Left ventricle myocardium inferior (tissue), 1 donor: ENCODE data around the gene SORCS2. TPM values are rescaled to one million over a fixed set of nuclear protein-coding genes. Genes with fewer than 3 reads are reported as not detected.

Source experiments
- DNase-seq: peaks from one replicate; pipeline ENCODE4 v3.0.0-alpha.2; 2020
- H3K27ac ChIP-seq: fragments of 200-600 bp; replicated peaks from 2 replicates; pipeline ENCODE4 v1.8.0; 2021
- H3K27me3 ChIP-seq: fragments of 200-600 bp; 2 replicates; pipeline ENCODE4 v1.8.0; 2021; ENCODE audit warnings: low read depth
- H3K36me3 ChIP-seq: fragments of 200-600 bp; 2 replicates; pipeline ENCODE4 v1.8.0; 2021
- H3K4me1 ChIP-seq: fragments of 200-600 bp; 2 replicates; pipeline ENCODE4 v1.8.0; 2021
- H3K4me3 ChIP-seq: fragments of 200-600 bp; 2 replicates; pipeline ENCODE4 v1.8.0; 2021; ENCODE audit warnings: mild to moderate bottlenecking, moderate library complexity
- H3K9me3 ChIP-seq: fragments of 200-600 bp; replicated peaks from 2 replicates; pipeline ENCODE4 v1.8.0; 2021
- CTCF ChIP-seq: fragments of 200-600 bp; IDR thresholded peaks from 2 replicates; pipeline ENCODE4 v1.8.0; 2021; ENCODE audit warnings: antibody characterized with exemption, mild to moderate bottlenecking, borderline replicate concordance
- intact Hi-C: fragments of 100-400 bp; cut with micrococcal nuclease; formaldehyde crosslinking; loops from one replicate; pipeline ENCODE4 v1.11.0; 2022
- total RNA-seq: library from RNA; stranded (reverse); fragmentation: NEBNext Ultra II Directional; extraction: Animal tissue kit (Norgen Biotek cat#: 25700); gene quantifications from one replicate; pipeline ENCODE4 v1.2.1, GENCODE V29; 2021
- donor health status: DM: no; HTN: yes; CAD: no; lungs with severe emphysema.

Gene SORCS2
- total RNA-seq, 1 donor from 2014 or later: 1.2 TPM

DNA sequence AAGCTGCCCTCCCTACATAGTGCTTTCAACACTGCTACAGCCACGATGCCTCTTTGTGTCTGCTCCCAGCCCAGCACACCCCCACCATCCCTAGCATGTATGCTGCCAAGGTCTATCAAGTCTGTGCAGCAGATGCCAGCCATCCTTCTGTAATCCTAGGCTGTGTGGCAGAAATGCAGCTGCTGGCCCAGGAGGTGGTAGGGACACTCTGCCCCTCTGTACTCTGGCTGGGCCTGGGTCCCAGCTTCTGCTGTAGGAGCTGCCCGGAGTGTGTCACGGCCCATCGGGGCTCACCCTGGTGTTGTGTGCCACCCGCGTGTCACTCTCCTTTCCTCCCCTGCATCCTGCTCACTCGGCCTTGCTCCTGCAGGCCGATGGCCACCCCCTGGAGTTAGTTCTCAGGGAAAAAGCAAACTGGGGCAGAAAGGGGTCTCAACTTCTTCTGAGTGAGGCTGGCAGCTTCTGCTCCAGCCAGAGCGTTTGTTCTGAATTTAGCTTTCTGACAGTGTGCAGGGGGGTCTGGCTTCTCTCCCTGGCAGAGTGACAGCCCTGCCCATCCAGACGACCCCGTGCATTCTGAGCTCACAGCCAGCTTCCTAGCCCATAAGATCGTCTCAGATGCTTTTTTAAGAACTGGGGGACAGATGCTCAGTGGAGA lies 219.7 kb downstream of the SORCS2 start:
- H3K27ac ChIP-seq: no peak overlapping the region
- intact Hi-C loops: no loop called here
- TF ChIP-seq CTCF: no peak
- no peak overlapping the region for H3K4me3 ChIP-seq
- peaks cover 24% of the 10 kb centered on the region for H3K27me3 ChIP-seq
- DNase-seq: peak; percentile 6
- H3K9me3 ChIP-seq: peaks cover 25% of the 10 kb centered on the region
- H3K36me3 ChIP-seq: no peaks in the 10 kb centered on the region
- no peaks in the 10 kb centered on the region for H3K4me1 ChIP-seq

- TF ChIP-seq CTCF: no peak
- no peaks in the 10 kb centered on the region for H3K36me3 ChIP-seq
- H3K27me3 ChIP-seq: peaks cover 24% of the 10 kb centered on the region
- H3K9me3 ChIP-seq: peaks cover 20% of the 10 kb centered on the region
- peak; percentile 2 for DNase-seq
- H3K4me3 ChIP-seq: no peak overlapping the region
- intact Hi-C loops: no loop called here
- H3K27ac ChIP-seq: no peak overlapping the region
- no peaks in the 10 kb centered on the region for H3K4me1 ChIP-seq
These were observed 220.2 kb downstream of the SORCS2 start for GRCh38 chr4:7412554-7412912.

DNA sequence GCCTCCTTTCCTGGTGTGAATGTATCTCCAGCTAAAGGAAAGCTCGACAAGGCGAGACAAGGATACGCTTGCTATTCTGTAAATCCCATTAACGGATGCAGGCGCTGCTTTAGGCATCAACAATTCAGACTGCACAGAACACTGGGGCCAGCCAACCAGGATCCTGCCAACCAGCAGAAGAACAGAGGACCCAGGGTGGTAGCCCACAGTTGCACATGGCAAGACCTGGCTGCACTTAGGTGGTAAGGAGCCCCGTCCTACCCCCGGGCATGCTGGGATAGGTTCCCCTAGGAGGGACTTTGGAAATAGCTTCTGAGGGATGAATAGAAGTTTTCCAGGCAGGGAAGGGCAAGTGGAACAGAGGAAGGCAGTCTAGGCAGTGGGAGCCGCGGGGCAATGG lies 221.7 kb downstream of the SORCS2 start:
- no peak for TF ChIP-seq CTCF
- H3K27me3 ChIP-seq: peaks cover 27% of the 10 kb centered on the region
- H3K4me3 ChIP-seq: no peak overlapping the region
- DNase-seq: peak; percentile 5
- H3K4me1 ChIP-seq: no peaks in the 10 kb centered on the region
- intact Hi-C loops: no loop called here
- H3K36me3 ChIP-seq: no peaks in the 10 kb centered on the region
- H3K27ac ChIP-seq: no peak overlapping the region
- H3K9me3 ChIP-seq: peaks cover 5% of the 10 kb centered on the region

DNA sequence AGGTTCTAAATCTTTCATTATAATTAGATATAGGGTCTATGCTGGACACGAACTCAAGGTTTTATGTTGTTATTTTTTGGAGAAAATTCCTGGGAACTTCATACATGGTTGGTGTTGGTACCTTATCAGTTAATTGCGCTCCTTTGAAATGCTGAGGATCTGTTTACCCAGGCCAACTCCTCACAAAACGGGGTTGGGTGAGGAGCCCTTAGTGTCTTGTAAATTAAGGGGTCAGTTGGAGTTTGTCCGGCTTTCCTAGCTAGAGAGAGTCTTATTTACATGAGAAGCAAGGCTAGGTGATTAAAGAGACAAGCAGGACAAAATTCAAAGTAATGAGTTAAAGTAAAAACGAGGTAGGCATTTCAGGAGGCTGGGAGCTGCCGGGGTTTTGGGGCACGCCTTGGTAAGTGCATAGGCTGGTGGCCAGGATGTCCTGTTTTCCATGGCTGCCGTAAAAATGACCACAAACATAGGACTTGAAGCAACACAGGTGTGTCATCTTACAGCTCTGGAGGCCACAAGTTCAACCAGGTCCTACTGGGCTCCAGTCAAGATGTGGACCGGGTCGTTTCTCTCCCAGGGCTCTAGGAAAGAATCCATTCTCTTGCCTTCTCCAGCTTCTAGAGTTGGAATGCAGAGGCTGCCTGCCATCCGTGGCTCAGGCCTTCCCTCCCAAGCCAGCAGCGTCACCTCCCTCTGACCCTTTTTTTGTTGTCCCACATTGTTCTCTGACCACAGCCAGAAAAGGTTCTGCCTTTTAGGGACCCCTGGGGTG lies 222.6 kb downstream of the SORCS2 start:
- Histone ChIP-seq H3K9me3 (no peaks in the 10 kb centered on the region), H3K4me3 (no peak overlapping the region), H3K27me3 (peaks cover 27% of the 10 kb centered on the region), H3K4me1 (no peaks in the 10 kb centered on the region), H3K36me3 (no peaks in the 10 kb centered on the region), H3K27ac (no peak overlapping the region)
- DNase-seq: no peak
- TF ChIP-seq CTCF: no peak
- intact Hi-C loops: no loop called here

DNA sequence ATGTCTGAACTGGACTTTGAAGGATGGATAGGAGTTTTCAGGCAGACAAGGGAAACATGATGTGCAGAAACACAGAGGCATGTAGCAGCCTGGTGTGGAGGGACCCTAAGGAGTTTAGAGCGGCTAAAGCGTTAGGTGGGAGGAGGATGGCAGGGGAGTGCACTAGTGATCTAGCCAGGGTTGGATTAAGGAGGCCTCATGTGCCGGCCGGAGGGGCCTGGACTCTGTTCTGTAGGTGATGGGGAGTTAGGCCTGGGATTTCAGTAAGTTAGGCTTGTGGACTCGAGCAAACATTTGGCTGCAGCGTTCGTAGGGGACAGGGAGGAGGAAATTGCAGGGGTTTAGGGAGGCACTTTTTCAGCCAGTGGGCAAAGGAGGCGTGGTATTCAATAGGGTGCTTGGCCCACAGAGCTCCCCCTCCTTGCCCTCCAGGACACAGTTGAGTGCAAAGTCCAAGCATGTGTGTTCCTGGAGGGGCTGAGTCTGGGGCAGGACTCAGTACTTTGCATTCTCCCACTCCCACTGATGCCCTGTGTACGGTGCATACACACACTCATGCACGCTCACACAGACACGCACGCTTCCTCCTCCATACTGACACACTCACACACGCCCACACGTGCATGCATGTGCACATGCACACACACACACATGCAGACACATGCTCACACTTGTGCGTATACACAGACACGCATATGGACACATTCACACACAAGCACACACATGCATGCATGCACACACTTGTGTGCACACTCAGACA lies 223.8 kb downstream of the SORCS2 start:
- no peak for TF ChIP-seq CTCF
- peak; percentile 2 for DNase-seq
- Histone ChIP-seq H3K4me1 (no peaks in the 10 kb centered on the region), H3K4me3 (no peak overlapping the region), H3K27me3 (peaks cover 27% of the 10 kb centered on the region), H3K9me3 (no peaks in the 10 kb centered on the region), H3K36me3 (no peaks in the 10 kb centered on the region), H3K27ac (no peak overlapping the region)
- intact Hi-C loops: no loop called here
